Activated CD4-positive, alpha-beta memory T cell treated with anti-CD3 and anti-CD28 coated beads for 36 hours (primary cell): Measurements from ENCODE around the gene OTOG. TPM values are rescaled to one million over a fixed set of nuclear protein-coding genes. Genes with fewer than 3 reads are reported as not detected.

Experiments
- CTCF ChIA-PET: fragments of 350-600 bp; sonication (Branson Sonifier 250); formaldehyde crosslinking; loops from one replicate; lab custom pipeline; 2021; ENCODE audit warnings: antibody characterized with exemption, inconsistent platforms; lab: Charles Lee
- POLR2A ChIA-PET: fragments of 350-600 bp; sonication (Branson Sonifier 250); formaldehyde crosslinking; loops from one replicate; lab custom pipeline; 2021; ENCODE audit warnings: antibody characterized with exemption; lab: Charles Lee
- DNase-seq: peaks from one replicate; pipeline ENCODE4 v3.0.0-alpha.2; 2020
- H3K27ac Mint-ChIP-seq: one replicate; pipeline ENCODE4 v1.8.0; 2021; ENCODE audit warnings: mixed read lengths
- H3K27me3 Mint-ChIP-seq: one replicate; pipeline ENCODE4 v1.8.0; 2021; ENCODE audit warnings: mixed read lengths
- H3K36me3 Mint-ChIP-seq: one replicate; pipeline ENCODE4 v1.8.0; 2021; ENCODE audit warnings: mixed read lengths
- H3K4me1 Mint-ChIP-seq: one replicate; pipeline ENCODE4 v1.8.0; 2021; ENCODE audit warnings: low read depth, mixed read lengths
- H3K4me3 Mint-ChIP-seq: one replicate; pipeline ENCODE4 v1.8.0; 2021; ENCODE audit warnings: mild to moderate bottlenecking, mixed read lengths
- H3K9me3 Mint-ChIP-seq: one replicate; pipeline ENCODE4 v1.8.0; 2021; ENCODE audit warnings: mixed read lengths
- intact Hi-C: fragments of 100-400 bp; cut with micrococcal nuclease; formaldehyde crosslinking; loops from one replicate; pipeline ENCODE4 v1.15.1; 2023
- total RNA-seq, 2 experiments: library from RNA; stranded (reverse); gene quantifications; one replicate each; pipeline ENCODE4 v1.2.3, GENCODE V29; 2021

OTOG gene
- total RNA-seq, 2 experiments from 2014 or later, result not detected

GRCh38 chr11:17571431-17572358 is 24.6 kb downstream of the OTOG start:
- no peak overlapping the region for H3K4me3 Mint-ChIP-seq
- ChIA-PET CTCF (no interaction called here), POLR2A (no interaction called here)
- DNase-seq, result peak; percentile 3
- no peaks in the 10 kb centered on the region for H3K9me3 Mint-ChIP-seq
- H3K27ac Mint-ChIP-seq, result no peak overlapping the region
- no peaks in the 10 kb centered on the region for H3K36me3 Mint-ChIP-seq
- intact Hi-C loops, result no loop called here
- H3K4me1 Mint-ChIP-seq, result no peaks in the 10 kb centered on the region
- no peaks in the 10 kb centered on the region for H3K27me3 Mint-ChIP-seq

GRCh38 chr11:17572359-17572690 is 25.3 kb downstream of the OTOG start:
- no peaks in the 10 kb centered on the region for H3K36me3 Mint-ChIP-seq
- ChIA-PET CTCF (no interaction called here), POLR2A (no interaction called here)
- peak; percentile 4 for DNase-seq
- no peak overlapping the region for H3K27ac Mint-ChIP-seq
- no peak overlapping the region for H3K4me3 Mint-ChIP-seq
- no peaks in the 10 kb centered on the region for H3K27me3 Mint-ChIP-seq
- intact Hi-C loops, result no loop called here
- no peaks in the 10 kb centered on the region for H3K4me1 Mint-ChIP-seq
- no peaks in the 10 kb centered on the region for H3K9me3 Mint-ChIP-seq

DNA sequence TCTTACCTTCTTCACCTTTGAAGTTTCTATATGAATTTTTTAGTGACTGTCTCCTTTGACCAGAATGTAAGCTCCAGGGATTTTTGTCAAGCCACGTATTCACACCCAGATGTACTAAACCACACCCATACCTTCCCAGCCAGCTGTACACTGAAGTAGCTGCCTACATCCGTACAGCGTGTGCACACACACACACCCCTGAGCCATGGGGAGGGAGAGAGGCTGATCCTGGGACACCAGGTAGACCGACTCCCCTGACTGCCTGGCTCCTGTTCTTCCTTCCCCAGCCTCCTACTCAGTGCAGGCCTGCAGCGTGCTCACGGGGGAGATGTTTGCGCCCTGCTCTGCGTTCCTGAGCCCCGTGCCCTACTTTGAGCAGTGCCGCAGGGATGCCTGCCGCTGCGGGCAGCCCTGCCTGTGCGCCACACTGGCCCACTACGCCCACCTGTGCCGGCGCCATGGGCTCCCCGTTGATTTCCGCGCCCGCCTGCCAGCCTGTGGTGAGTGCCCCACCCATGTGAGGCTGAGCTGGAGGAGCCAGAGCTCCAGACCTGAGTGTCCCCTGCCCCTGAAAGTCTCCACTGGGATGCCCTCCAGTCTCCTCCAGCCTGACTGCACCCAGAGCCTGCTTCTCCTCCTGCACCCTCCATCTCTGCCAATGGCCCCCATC is 25.9 kb downstream of the OTOG start:
- ChIA-PET POLR2A (no interaction called here), CTCF (no interaction called here)
- H3K36me3 Mint-ChIP-seq, result no peaks in the 10 kb centered on the region
- H3K9me3 Mint-ChIP-seq, result no peaks in the 10 kb centered on the region
- no peak overlapping the region for H3K27ac Mint-ChIP-seq
- H3K27me3 Mint-ChIP-seq, result no peaks in the 10 kb centered on the region
- intact Hi-C loops, result no loop called here
- no peaks in the 10 kb centered on the region for H3K4me1 Mint-ChIP-seq
- peak; percentile 2 for DNase-seq
- H3K4me3 Mint-ChIP-seq, result no peak overlapping the region

DNA sequence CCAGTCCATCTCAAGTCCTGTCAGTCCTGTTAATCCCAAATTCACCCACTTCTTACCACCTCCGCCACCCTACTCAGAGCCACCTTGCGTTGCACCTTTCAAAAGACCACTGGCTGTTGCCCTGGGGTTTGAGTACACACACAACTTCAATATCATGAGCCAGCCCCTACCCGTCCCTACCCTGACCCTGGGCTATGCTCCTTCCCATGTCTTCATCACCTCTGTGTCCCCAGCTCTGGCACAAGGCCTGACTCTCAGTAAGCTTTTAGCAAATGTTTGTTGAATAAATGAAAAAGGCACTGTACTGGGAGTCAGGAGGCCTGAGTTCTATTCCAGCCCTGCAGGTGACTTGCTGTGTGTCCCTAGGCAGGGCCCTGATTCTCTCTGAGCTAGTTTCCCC is 26.5 kb downstream of the OTOG start:
- Mint-ChIP-seq H3K27ac (no peak overlapping the region), H3K9me3 (no peaks in the 10 kb centered on the region), H3K27me3 (no peaks in the 10 kb centered on the region), H3K4me3 (no peak overlapping the region), H3K36me3 (no peaks in the 10 kb centered on the region), H3K4me1 (no peaks in the 10 kb centered on the region)
- DNase-seq, result peak; percentile 5
- ChIA-PET CTCF (no interaction called here), POLR2A (no interaction called here)
- intact Hi-C loops, result no loop called here

GRCh38 chr11:17574141-17575091 is 27.4 kb downstream of the OTOG start:
- no peaks in the 10 kb centered on the region for H3K36me3 Mint-ChIP-seq
- no peak overlapping the region for H3K4me3 Mint-ChIP-seq
- ChIA-PET CTCF (no interaction called here), POLR2A (no interaction called here)
- intact Hi-C loops, result no loop called here
- no peaks in the 10 kb centered on the region for H3K27me3 Mint-ChIP-seq
- peak; percentile 3 for DNase-seq
- H3K4me1 Mint-ChIP-seq, result no peaks in the 10 kb centered on the region
- no peaks in the 10 kb centered on the region for H3K9me3 Mint-ChIP-seq
- H3K27ac Mint-ChIP-seq, result no peak overlapping the region

GRCh38 chr11:17575431-17576425 is 28.7 kb downstream of the OTOG start:
- no peaks in the 10 kb centered on the region for H3K36me3 Mint-ChIP-seq
- H3K4me3 Mint-ChIP-seq, result no peak overlapping the region
- H3K4me1 Mint-ChIP-seq, result no peaks in the 10 kb centered on the region
- DNase-seq, result peak; percentile 4
- intact Hi-C loops, result no loop called here
- POLR2A ChIA-PET, result no interaction called here
- H3K9me3 Mint-ChIP-seq, result no peaks in the 10 kb centered on the region
- H3K27me3 Mint-ChIP-seq, result no peaks in the 10 kb centered on the region
- H3K27ac Mint-ChIP-seq, result no peak overlapping the region
- CTCF ChIA-PET, result no interaction called here

DNA sequence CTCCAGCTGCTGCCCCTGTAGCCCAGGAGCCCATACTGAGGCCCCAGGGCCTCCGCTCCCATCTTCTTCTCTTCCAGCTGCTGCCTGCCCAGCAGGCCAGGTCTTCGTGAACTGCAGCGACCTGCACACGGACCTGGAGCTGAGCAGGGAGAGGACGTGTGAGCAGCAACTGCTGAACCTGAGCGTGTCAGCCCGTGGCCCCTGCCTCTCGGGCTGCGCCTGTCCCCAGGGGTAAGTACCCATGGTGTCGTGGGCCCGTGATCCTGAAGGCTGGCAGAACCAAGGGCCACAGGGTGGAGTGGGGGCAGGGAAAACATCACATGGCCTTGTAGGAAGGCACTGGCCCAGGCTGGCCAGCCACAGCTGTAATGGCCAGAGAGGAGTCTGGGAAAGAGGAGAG is 31.2 kb downstream of the OTOG start:
- intact Hi-C loops, result no loop called here
- H3K27me3 Mint-ChIP-seq, result peaks cover 1% of the 10 kb centered on the region
- H3K9me3 Mint-ChIP-seq, result no peaks in the 10 kb centered on the region
- no peaks in the 10 kb centered on the region for H3K36me3 Mint-ChIP-seq
- H3K4me1 Mint-ChIP-seq, result no peaks in the 10 kb centered on the region
- ChIA-PET POLR2A (no interaction called here), CTCF (interaction anchor here (1.7 kb wide), 1 partner anchor 20 kb away, joined by 5 read pairs; no protein-coding TSS in a partner anchor)
- DNase-seq, result peak; percentile 7
- H3K4me3 Mint-ChIP-seq, result no peak overlapping the region
- H3K27ac Mint-ChIP-seq, result no peak overlapping the region

- ChIA-PET CTCF (interaction anchor here (1.7 kb wide), 1 partner anchor 20 kb away, joined by 5 read pairs; no protein-coding TSS in a partner anchor), POLR2A (no interaction called here)
- Mint-ChIP-seq H3K4me3 (no peak overlapping the region), H3K9me3 (no peaks in the 10 kb centered on the region), H3K36me3 (no peaks in the 10 kb centered on the region), H3K27me3 (peaks cover 1% of the 10 kb centered on the region), H3K27ac (no peak overlapping the region), H3K4me1 (no peaks in the 10 kb centered on the region)
- DNase-seq, result no peak
- intact Hi-C loops, result no loop called here
Observed at GRCh38 chr11:17578958-17579357, 31.9 kb downstream of the OTOG start.

GRCh38 chr11:17579451-17579850 is 32.4 kb downstream of the OTOG start:
- H3K36me3 Mint-ChIP-seq, result no peaks in the 10 kb centered on the region
- POLR2A ChIA-PET, result no interaction called here
- H3K27ac Mint-ChIP-seq, result no peak overlapping the region
- peaks cover 3% of the 10 kb centered on the region for H3K27me3 Mint-ChIP-seq
- H3K4me1 Mint-ChIP-seq, result no peaks in the 10 kb centered on the region
- H3K9me3 Mint-ChIP-seq, result no peaks in the 10 kb centered on the region
- H3K4me3 Mint-ChIP-seq, result no peak overlapping the region
- DNase-seq, result peak; percentile 5
- intact Hi-C loops, result no loop called here
- CTCF ChIA-PET, result interaction anchor here (1.7 kb wide), 1 partner anchor 19 kb away, joined by 5 read pairs; no protein-coding TSS in a partner anchor

DNA sequence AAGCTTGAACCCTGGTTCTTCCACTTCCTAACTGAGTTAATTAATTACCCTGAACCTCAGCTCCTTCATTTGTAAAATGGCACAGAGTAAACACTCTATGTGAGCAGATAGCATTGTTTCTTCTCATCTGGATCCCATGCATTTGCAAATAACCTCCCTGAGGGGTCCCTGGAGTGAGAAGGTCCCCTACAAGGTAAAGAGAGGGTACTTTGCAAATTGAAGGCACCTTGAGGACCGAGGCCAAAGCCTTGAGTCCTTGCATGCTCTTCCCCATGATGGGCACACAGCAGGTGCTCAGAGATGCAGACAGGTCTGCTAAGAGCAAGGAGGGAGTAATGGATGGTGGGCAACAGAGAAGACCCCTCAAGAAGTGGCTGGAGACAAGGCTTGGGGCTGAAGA is 33.2 kb downstream of the OTOG start:
- Mint-ChIP-seq H3K4me1 (no peaks in the 10 kb centered on the region), H3K9me3 (no peaks in the 10 kb centered on the region), H3K36me3 (no peaks in the 10 kb centered on the region), H3K27me3 (peaks cover 3% of the 10 kb centered on the region), H3K27ac (no peak overlapping the region), H3K4me3 (no peak overlapping the region)
- peak; percentile 0 for DNase-seq
- intact Hi-C loops, result no loop called here
- POLR2A ChIA-PET, result no interaction called here
- CTCF ChIA-PET, result interaction anchor here (0.8 kb wide), 1 partner anchor 151 kb away, joined by 3 read pairs; no protein-coding TSS in a partner anchor
